Lower leg skin (tissue), 3 donors: ENCODE results near the gene IDH3G.
A peak's percentile ranks its signal among the peaks of the same experiment; 100 is the strongest.

Experiments used
- POLR2A ChIP-seq, 2 donors: fragments of 450-650 bp; IDR thresholded peaks; one replicate each; pipeline ENCODE4 v1.6.1; 2016 to 2017; ENCODE audit warnings: antibody characterized with exemption in 2 of 2, mild to moderate bottlenecking in 1 of 2, moderate library complexity in 1 of 2
- TF ChIP-seq, protein P1 (sequence below), 3 donors: fragments of 450-650 bp; IDR thresholded peaks; one replicate each; pipeline ENCODE4 v1.5.1; 2016; ENCODE audit warnings: antibody characterized with exemption in 3 of 3, mild to moderate bottlenecking in 3 of 3, moderate library complexity in 2 of 3

DNA sequence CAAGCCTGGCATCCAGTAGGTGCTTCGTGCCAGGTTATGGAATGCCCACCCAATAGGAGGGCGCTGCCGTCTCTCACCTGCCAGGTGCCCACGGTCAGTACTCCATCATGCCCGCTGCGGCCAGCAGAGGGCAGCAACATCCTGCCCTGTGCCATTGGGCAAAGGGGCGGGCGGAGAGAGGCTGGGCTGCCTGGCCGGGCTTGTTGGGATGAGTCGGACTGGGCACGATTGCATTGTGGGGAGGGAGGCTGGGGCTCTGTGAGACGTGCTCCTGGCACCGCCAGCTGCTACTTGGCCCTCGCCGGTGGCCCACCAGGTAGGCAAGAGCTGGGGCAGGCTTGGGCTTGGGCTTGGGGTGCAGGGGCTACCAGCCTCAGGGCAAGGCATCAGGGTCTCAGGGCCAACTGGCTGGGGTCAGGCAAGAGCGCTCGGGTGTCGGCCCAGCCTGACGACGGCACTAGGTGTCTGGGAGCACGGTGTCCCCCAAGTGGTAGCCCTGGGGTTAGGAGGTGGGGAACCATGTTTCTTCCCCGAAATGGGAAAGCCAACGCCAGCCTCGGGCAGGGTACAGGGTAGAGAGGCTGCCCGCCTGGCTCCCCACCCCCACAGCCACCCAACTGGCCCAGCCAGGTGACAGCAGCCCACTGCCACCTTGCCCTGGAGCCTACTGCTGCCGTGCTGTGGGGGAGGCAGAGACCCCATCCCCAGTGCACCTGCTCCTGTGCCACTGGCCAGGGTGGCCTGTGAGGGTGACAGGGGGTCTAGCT lies 30.0 kb downstream of the IDH3G start, which contains the start of gene PLXNB3:
- TF ChIP-seq, protein P1, sequence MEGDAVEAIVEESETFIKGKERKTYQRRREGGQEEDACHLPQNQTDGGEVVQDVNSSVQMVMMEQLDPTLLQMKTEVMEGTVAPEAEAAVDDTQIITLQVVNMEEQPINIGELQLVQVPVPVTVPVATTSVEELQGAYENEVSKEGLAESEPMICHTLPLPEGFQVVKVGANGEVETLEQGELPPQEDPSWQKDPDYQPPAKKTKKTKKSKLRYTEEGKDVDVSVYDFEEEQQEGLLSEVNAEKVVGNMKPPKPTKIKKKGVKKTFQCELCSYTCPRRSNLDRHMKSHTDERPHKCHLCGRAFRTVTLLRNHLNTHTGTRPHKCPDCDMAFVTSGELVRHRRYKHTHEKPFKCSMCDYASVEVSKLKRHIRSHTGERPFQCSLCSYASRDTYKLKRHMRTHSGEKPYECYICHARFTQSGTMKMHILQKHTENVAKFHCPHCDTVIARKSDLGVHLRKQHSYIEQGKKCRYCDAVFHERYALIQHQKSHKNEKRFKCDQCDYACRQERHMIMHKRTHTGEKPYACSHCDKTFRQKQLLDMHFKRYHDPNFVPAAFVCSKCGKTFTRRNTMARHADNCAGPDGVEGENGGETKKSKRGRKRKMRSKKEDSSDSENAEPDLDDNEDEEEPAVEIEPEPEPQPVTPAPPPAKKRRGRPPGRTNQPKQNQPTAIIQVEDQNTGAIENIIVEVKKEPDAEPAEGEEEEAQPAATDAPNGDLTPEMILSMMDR (IDR thresholded peaks at IDR 0.05): peak in 1 of 3 donors; percentile 62
- TF ChIP-seq POLR2A (IDR thresholded peaks at IDR 0.05): no peak
